CD4-positive, alpha-beta T cell (primary cell): ENCODE data around the gene C1QC. TPM values are rescaled to one million over a fixed set of nuclear protein-coding genes. Genes with fewer than 3 reads are reported as not detected.

ENCODE experiments used
- ATAC-seq: fragments of 200-7000 bp; cut with Tn5 transposase; one replicate; pipeline ENCODE4 v1.10.0; 2022; ENCODE audit warnings: mild to moderate bottlenecking; ENCODE audit not compliant: poor library complexity
- CTCF ChIA-PET: fragments of 350-600 bp; sonication (Branson Sonifier 250); formaldehyde crosslinking; loops from one replicate; lab custom pipeline; 2021; ENCODE audit warnings: antibody characterized with exemption, inconsistent platforms; lab: Charles Lee
- POLR2A ChIA-PET: fragments of 350-600 bp; sonication (Branson Sonifier 250); formaldehyde crosslinking; loops from one replicate; lab custom pipeline; 2021; ENCODE audit warnings: antibody characterized with exemption, inconsistent platforms; lab: Charles Lee
- DNase-seq, 14 experiments: peaks; one replicate each; pipeline ENCODE4 v3.0.0-alpha.2; 2013 to 2020; ENCODE audit warnings: mixed read lengths in 2 of 14
- H3K27ac ChIP-seq, 2 donors: one replicate each; pipeline versions ENCODE4 v1.5.1 to v1.7.0; 2013; ENCODE audit warnings: low read length in 2 of 2, low read depth in 1 of 2, mild to moderate bottlenecking in 1 of 2
- H3K27me3 ChIP-seq, 2 experiments: 1 replicate in 1 of 2; 2 replicates in 1 of 2; pipeline versions ENCODE4 v1.6.1 to v1.7.0; 2013; ENCODE audit warnings: low read length in 2 of 2, control low read depth in 1 of 2, mild to moderate bottlenecking in 1 of 2, moderate library complexity in 1 of 2; ENCODE audit not compliant: insufficient read depth in 2 of 2, control insufficient read depth in 1 of 2
- H3K36me3 ChIP-seq: one replicate; pipeline ENCODE4 v1.6.1; 2013; ENCODE audit warnings: low read length, control low read depth; ENCODE audit not compliant: insufficient read depth
- H3K4me1 ChIP-seq: one replicate; pipeline ENCODE4 v1.6.1; 2013; ENCODE audit warnings: low read length, control low read depth; ENCODE audit not compliant: insufficient read depth
- H3K4me3 ChIP-seq: one replicate; pipeline ENCODE4 v1.5.1; 2013; ENCODE audit warnings: mild to moderate bottlenecking, low read length, moderate library complexity
- H3K9me3 ChIP-seq, 2 experiments: 1 replicate in 1 of 2; 2 replicates in 1 of 2; pipeline versions ENCODE4 v1.6.1 to v1.7.0; 2013; ENCODE audit warnings: low read length in 2 of 2, mild to moderate bottlenecking in 2 of 2, control low read depth in 1 of 2, moderate library complexity in 1 of 2; ENCODE audit not compliant: control insufficient read depth in 1 of 2, insufficient read depth in 1 of 2
- H3K27ac Mint-ChIP-seq: one replicate; pipeline ENCODE4 v1.8.0; 2020; ENCODE audit warnings: mixed read lengths
- H3K27me3 Mint-ChIP-seq: one replicate; pipeline ENCODE4 v1.8.0; 2021; ENCODE audit warnings: mixed read lengths
- H3K36me3 Mint-ChIP-seq: one replicate; pipeline ENCODE4 v1.8.0; 2021; ENCODE audit warnings: low read depth, mixed read lengths
- H3K4me1 Mint-ChIP-seq: one replicate; pipeline ENCODE4 v1.8.0; 2021; ENCODE audit warnings: low read depth, mixed read lengths
- H3K4me3 Mint-ChIP-seq: one replicate; pipeline ENCODE4 v1.8.0; 2020; ENCODE audit warnings: mild to moderate bottlenecking, mixed read lengths
- H3K9me3 Mint-ChIP-seq: one replicate; pipeline ENCODE4 v1.8.0; 2020; ENCODE audit warnings: mixed read lengths
- intact Hi-C, 2 experiments: fragments of 100-400 bp; cut with DNase I in 1 of 2; cut with micrococcal nuclease in 1 of 2; formaldehyde crosslinking; loops; one replicate each; pipeline versions ENCODE4 v1.15.1 to v1.9.0; 2023 to 2025; cut with DNase I, micrococcal nuclease
- total RNA-seq, 174 experiments: library from RNA in 2 of 174; stranded (reverse) in 2 of 174; gene quantifications; one replicate each; pipeline ENCODE4 v1.2.3 and lab custom pipeline; 2021 to 2026
- TF ChIP-seq, protein P1 (sequence below): fragments of 200-600 bp; IDR thresholded peaks from one replicate; pipeline ENCODE4 v1.8.0; 2022; ENCODE audit warnings: antibody characterized with exemption, mild to moderate bottlenecking

C1QC gene
- total RNA-seq, 2 experiments from 2014 or later, result not detected

GRCh38 chr1:22662318-22662717 lies 18.9 kb downstream of the C1QC start:
- TF ChIP-seq, protein P1, sequence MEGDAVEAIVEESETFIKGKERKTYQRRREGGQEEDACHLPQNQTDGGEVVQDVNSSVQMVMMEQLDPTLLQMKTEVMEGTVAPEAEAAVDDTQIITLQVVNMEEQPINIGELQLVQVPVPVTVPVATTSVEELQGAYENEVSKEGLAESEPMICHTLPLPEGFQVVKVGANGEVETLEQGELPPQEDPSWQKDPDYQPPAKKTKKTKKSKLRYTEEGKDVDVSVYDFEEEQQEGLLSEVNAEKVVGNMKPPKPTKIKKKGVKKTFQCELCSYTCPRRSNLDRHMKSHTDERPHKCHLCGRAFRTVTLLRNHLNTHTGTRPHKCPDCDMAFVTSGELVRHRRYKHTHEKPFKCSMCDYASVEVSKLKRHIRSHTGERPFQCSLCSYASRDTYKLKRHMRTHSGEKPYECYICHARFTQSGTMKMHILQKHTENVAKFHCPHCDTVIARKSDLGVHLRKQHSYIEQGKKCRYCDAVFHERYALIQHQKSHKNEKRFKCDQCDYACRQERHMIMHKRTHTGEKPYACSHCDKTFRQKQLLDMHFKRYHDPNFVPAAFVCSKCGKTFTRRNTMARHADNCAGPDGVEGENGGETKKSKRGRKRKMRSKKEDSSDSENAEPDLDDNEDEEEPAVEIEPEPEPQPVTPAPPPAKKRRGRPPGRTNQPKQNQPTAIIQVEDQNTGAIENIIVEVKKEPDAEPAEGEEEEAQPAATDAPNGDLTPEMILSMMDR, result no peak
- H3K27ac Mint-ChIP-seq, result no peak overlapping the region

GRCh38 chr1:22662986-22663408 lies 19.6 kb downstream of the C1QC start:
- intact Hi-C loops, result no loop called here
- DNase-seq (no peak), ATAC-seq (no peak)
- H3K4me1 ChIP-seq, result no peaks in the 10 kb centered on the region
- POLR2A ChIA-PET, result no interaction called here
- no peaks in the 10 kb centered on the region for H3K4me1 Mint-ChIP-seq
- no peak overlapping the region for H3K27ac Mint-ChIP-seq
- no peak overlapping the region for H3K4me3 Mint-ChIP-seq
- TF ChIP-seq, protein P1, result no peak
- CTCF ChIA-PET, result no interaction called here
- H3K36me3 ChIP-seq, result no peaks in the 10 kb centered on the region
- H3K36me3 Mint-ChIP-seq, result no peaks in the 10 kb centered on the region
- H3K27ac ChIP-seq, result no peak overlapping the region
- H3K27me3 ChIP-seq, result no peaks in the 10 kb centered on the region
- no peaks in the 10 kb centered on the region for H3K9me3 Mint-ChIP-seq
- no peak overlapping the region for H3K4me3 ChIP-seq
- peaks cover 0 to 4% of the 10 kb centered on the region in 2 experiments for H3K9me3 ChIP-seq
- peaks cover 29% of the 10 kb centered on the region for H3K27me3 Mint-ChIP-seq

More at GRCh38 chr1:22662318-22662717, 18.9 kb downstream of the C1QC start:
- H3K27me3 Mint-ChIP-seq, result peaks cover 24% of the 10 kb centered on the region
- Histone ChIP-seq H3K36me3 (no peaks in the 10 kb centered on the region), H3K27me3 (no peaks in the 10 kb centered on the region), H3K27ac (no peak overlapping the region), H3K9me3 (peaks cover 0 to 4% of the 10 kb centered on the region in 2 experiments), H3K4me3 (no peak overlapping the region), H3K4me1 (no peaks in the 10 kb centered on the region)
- no peaks in the 10 kb centered on the region for H3K4me1 Mint-ChIP-seq
- no peak overlapping the region for H3K4me3 Mint-ChIP-seq
- ChIA-PET POLR2A (no interaction called here), CTCF (no interaction called here)
- no peaks in the 10 kb centered on the region for H3K9me3 Mint-ChIP-seq
- DNase-seq, result no peak
- ATAC-seq, result no peak
- intact Hi-C loops, result no loop called here
- no peaks in the 10 kb centered on the region for H3K36me3 Mint-ChIP-seq

DNA sequence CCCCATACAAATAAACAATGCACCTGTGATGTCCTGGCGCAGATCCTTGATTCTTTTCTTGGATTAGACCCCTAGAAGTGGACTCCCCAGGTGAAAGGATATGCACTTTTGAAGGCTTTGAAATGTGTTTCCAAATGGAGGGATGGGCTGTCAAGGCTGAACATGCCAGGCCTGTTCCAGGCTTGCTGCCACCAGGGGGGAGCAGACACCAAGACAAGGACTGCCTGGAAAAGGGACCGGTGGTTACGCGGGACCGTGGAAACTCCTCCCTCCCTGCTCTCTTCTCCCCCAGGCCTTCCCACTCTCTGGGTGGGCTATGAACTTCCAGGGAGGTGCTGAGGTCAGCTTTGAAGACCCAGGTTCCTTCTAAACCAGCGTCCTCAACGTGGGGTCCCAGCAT lies 22.3 kb downstream of the C1QC start:
- Histone ChIP-seq H3K27ac (no peak overlapping the region), H3K4me1 (no peaks in the 10 kb centered on the region), H3K27me3 (peaks cover 0 to 2% of the 10 kb centered on the region in 2 experiments), H3K9me3 (peaks cover 0 to 4% of the 10 kb centered on the region in 2 experiments), H3K36me3 (no peaks in the 10 kb centered on the region), H3K4me3 (no peak overlapping the region)
- Mint-ChIP-seq H3K27me3 (peaks cover 47% of the 10 kb centered on the region), H3K27ac (no peak overlapping the region), H3K9me3 (no peaks in the 10 kb centered on the region), H3K4me3 (no peak overlapping the region), H3K4me1 (no peaks in the 10 kb centered on the region), H3K36me3 (no peaks in the 10 kb centered on the region)
- intact Hi-C loops, result no loop called here
- ATAC-seq (no peak), DNase-seq (no peak)
- ChIA-PET CTCF (no interaction called here), POLR2A (no interaction called here)
- TF ChIP-seq, protein P1, result no peak
